Kidney (tissue), 14 donors: ENCODE measurements around the gene PTGFRN. TPM values are rescaled to one million over a fixed set of nuclear protein-coding genes. Genes with fewer than 3 reads are reported as not detected.
A peak's percentile ranks its signal among the peaks of the same experiment; 100 is the strongest.

Source experiments
- DNase-seq, 5 donors: peaks; one replicate each; pipeline ENCODE4 v3.0.0-alpha.2; 2013 to 2020
- FAIRE-seq: peaks from 2 replicates; lab custom pipeline; 2012; peaks lifted over from hg19 to GRCh38; lab: Jason Lieb, UNC
- H3K27ac ChIP-seq, 2 donors: one replicate each; pipeline ENCODE4 v1.7.0; 2013; ENCODE audit warnings: low read depth in 2 of 2, low read length in 2 of 2, inconsistent platforms in 1 of 2
- H3K27me3 ChIP-seq: one replicate; pipeline ENCODE4 v1.7.1; 2013; ENCODE audit warnings: low read length, inconsistent platforms; ENCODE audit not compliant: control insufficient read depth, insufficient read depth
- H3K36me3 ChIP-seq, 3 donors: one replicate each; pipeline versions ENCODE4 v1.7.0 to v1.7.1; 2013; ENCODE audit warnings: low read length in 3 of 3, control low read depth in 1 of 3, inconsistent platforms in 1 of 3; ENCODE audit not compliant: insufficient read depth in 3 of 3, control insufficient read depth in 2 of 3
- H3K4me1 ChIP-seq, 3 donors: one replicate each; pipeline versions ENCODE4 v1.7.0 to v1.7.1; 2013; ENCODE audit warnings: low read length in 3 of 3, inconsistent platforms in 1 of 3, low read depth in 1 of 3; ENCODE audit not compliant: control insufficient read depth in 2 of 3, insufficient read depth in 2 of 3
- H3K4me3 ChIP-seq, 3 donors: one replicate each; pipeline versions ENCODE4 v1.7.0 to v1.8.1; 2013; ENCODE audit warnings: low read length in 3 of 3, control low read depth in 1 of 3, inconsistent platforms in 1 of 3
- H3K9ac ChIP-seq, 3 donors: one replicate each; pipeline versions ENCODE4 v1.7.0 to v1.7.1; 2013; ENCODE audit warnings: low read length in 3 of 3, control low read depth in 1 of 3, inconsistent platforms in 1 of 3
- H3K9me3 ChIP-seq, 3 donors: one replicate each; pipeline versions ENCODE4 v1.7.0 to v1.7.1; 2013; ENCODE audit warnings: low read length in 3 of 3, control low read depth in 1 of 3, inconsistent platforms in 1 of 3; ENCODE audit not compliant: control insufficient read depth in 2 of 3, insufficient read depth in 1 of 3
- intact Hi-C: fragments of 100-400 bp; cut with DNase I; formaldehyde crosslinking; loops from one replicate; pipeline ENCODE4 v1.11.1; 2022
- polyA plus RNA-seq: library from polyadenylated mRNA; stranded (reverse); fragments of 350-450 nt; fragmentation: Illumina TruSeq; extraction: RNeasy Lipid Tissue Mini Kit (QIAGEN cat#74804); gene quantifications from one replicate; pipeline ENCODE4 v1.2.3, GENCODE V29; 2014; ENCODE audit warnings: low read depth, low replicate concordance; ENCODE audit not compliant: insufficient read depth
- total RNA-seq: library from RNA; stranded (reverse); fragmentation: NEBNext Ultra II Directional; extraction: Animal tissue kit (Norgen Biotek cat#: 25700); gene quantifications from one replicate; pipeline ENCODE4 v1.2.1, GENCODE V29; 2021
- TF ChIP-seq, protein P1 (sequence below): IDR thresholded peaks from 3 replicates; pipeline ENCODE4 v1.5.1; 2012; ENCODE audit warnings: mild to moderate bottlenecking, moderate library complexity, borderline replicate concordance; ENCODE audit not compliant: insufficient read depth; ENCODE audit errors: extremely low read depth
- donor health status: control.
- donor health status: control.
- donor health status: control.
- donor health status: control.
- donor health status: control.
- donor health status: DM: yes; HTN: yes; CAD: no.
- donor health status: Normal renal cell carcinoma (clear cell type).

PTGFRN gene
- total and polyA plus RNA-seq, 2 donors from 2014 or later, result 16.4 to 44.8 TPM

DNA sequence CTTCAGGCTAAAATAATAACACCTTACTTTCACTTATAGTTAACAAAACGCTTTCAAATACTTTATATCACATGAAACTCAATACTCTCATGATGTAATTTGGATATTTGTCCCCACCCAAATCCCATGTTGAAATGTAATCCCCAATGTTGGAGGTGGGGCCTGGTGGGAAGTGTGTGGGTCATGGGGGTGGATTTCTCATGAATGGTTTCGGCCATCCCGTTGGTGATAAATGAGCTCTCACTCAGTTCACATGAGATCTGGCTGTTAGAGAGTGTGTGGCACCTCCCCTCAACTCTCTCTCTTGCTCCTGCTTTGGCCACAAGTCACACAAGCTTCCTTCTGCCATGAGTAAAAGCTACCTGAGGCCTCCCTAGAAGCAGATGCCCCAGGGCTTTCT lies 22.5 kb upstream of the PTGFRN start:
- no peaks in the 10 kb centered on the region for H3K9me3 ChIP-seq
- DNase-seq (no peak), FAIRE-seq (no peak)
- no peak overlapping the region for H3K9ac ChIP-seq
- intact Hi-C loops, result no loop called here
- no peaks in the 10 kb centered on the region for H3K4me1 ChIP-seq
- TF ChIP-seq, protein P1, sequence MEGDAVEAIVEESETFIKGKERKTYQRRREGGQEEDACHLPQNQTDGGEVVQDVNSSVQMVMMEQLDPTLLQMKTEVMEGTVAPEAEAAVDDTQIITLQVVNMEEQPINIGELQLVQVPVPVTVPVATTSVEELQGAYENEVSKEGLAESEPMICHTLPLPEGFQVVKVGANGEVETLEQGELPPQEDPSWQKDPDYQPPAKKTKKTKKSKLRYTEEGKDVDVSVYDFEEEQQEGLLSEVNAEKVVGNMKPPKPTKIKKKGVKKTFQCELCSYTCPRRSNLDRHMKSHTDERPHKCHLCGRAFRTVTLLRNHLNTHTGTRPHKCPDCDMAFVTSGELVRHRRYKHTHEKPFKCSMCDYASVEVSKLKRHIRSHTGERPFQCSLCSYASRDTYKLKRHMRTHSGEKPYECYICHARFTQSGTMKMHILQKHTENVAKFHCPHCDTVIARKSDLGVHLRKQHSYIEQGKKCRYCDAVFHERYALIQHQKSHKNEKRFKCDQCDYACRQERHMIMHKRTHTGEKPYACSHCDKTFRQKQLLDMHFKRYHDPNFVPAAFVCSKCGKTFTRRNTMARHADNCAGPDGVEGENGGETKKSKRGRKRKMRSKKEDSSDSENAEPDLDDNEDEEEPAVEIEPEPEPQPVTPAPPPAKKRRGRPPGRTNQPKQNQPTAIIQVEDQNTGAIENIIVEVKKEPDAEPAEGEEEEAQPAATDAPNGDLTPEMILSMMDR, result no peak
- H3K27me3 ChIP-seq, result no peaks in the 10 kb centered on the region
- H3K27ac ChIP-seq, result no peak overlapping the region
- no peak overlapping the region for H3K4me3 ChIP-seq
- H3K36me3 ChIP-seq, result no peaks in the 10 kb centered on the region

DNA sequence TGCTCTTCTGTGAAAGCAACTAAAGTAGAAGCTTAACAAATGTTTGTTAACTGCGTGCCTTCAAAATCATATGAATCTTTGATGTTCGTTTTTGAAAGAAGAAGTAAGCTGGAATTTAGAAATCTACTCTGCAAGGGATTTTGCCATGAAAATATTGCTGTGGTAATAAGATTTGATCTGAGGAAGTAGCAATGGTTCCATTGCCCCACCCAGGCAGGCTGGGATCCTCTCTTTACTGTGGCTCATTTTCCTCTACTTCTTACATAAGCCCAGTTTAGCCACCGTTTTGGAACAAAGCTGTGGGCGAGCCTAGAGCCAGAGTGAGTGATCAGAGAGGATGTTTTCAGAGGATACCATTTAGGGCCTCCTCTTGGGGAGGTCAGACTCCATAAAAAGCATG lies 20.3 kb upstream of the PTGFRN start:
- no peaks in the 10 kb centered on the region for H3K27me3 ChIP-seq
- DNase-seq (no peak), FAIRE-seq (no peak)
- no peak overlapping the region for H3K27ac ChIP-seq
- no peak overlapping the region for H3K9ac ChIP-seq
- no peaks in the 10 kb centered on the region for H3K9me3 ChIP-seq
- TF ChIP-seq, protein P1, result no peak
- intact Hi-C loops, result no loop called here
- H3K4me3 ChIP-seq, result no peak overlapping the region
- H3K36me3 ChIP-seq, result no peaks in the 10 kb centered on the region
- no peaks in the 10 kb centered on the region for H3K4me1 ChIP-seq

DNA sequence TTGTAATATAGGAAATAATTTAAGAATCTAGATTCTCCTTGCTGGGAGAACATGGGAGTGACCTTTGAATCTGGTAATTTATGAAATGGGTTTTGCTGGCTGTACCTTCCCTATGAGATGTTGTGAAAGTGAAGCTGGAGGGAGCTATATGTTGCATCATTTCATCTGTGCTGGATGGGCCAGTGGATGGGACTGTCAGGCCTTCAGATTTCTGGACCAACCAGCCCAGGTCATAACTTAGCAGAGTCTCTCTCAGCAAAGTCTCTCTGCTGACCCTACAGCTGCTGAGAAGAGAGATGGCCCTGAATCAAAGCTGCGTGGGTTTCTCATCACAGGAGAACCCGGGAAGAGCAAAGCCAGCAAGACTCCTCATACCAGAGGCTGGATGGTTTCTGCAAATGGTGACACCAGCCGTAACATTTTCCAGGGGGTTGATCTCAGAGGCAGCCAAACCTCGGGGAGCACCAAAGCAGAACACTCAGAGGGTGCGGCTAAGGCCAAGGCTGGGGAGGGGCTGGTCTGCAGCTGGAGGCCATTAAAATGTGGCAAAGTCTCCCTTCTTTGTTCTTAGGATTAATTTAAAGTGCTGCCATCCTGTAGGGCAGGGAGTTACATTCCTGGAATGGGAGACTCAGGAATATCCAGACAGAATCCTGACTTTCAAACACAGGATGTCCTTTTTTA lies 18.2 kb upstream of the PTGFRN start:
- no peak overlapping the region for H3K27ac ChIP-seq
- FAIRE-seq (no peak), DNase-seq (peak in 3 of 5 donors; percentile 27 to 60 (median 53))
- H3K4me3 ChIP-seq, result no peak overlapping the region
- H3K4me1 ChIP-seq, result no peaks in the 10 kb centered on the region
- H3K27me3 ChIP-seq, result no peaks in the 10 kb centered on the region
- no peaks in the 10 kb centered on the region for H3K36me3 ChIP-seq
- no peak overlapping the region for H3K9ac ChIP-seq
- intact Hi-C loops, result no loop called here
- no peaks in the 10 kb centered on the region for H3K9me3 ChIP-seq
- TF ChIP-seq, protein P1, result no peak
